HFFc6 (cell line): ENCODE results near the gene HK3. TPM values are rescaled to one million over a fixed set of nuclear protein-coding genes. Genes with fewer than 3 reads are reported as not detected.
A peak's percentile ranks its signal among the peaks of the same experiment; 100 is the strongest.

Experiments used
- DNase-seq: peaks from one replicate; pipeline ENCODE4 v3.0.0-alpha.2; 2018
- H3K27ac Mint-ChIP-seq: 2 replicates; pipeline ENCODE4 v1.8.0; 2020; ENCODE audit warnings: mild to moderate bottlenecking, mixed read lengths
- H3K27me3 Mint-ChIP-seq: 2 replicates; pipeline ENCODE4 v1.8.0; 2021; ENCODE audit warnings: mild to moderate bottlenecking, moderate library complexity, mixed read lengths; ENCODE audit not compliant: insufficient read depth
- H3K36me3 Mint-ChIP-seq: 2 replicates; pipeline ENCODE4 v1.8.0; 2021; ENCODE audit warnings: low read depth, mixed read lengths
- H3K4me1 Mint-ChIP-seq: 2 replicates; pipeline ENCODE4 v1.8.0; 2020; ENCODE audit warnings: low read depth, mixed read lengths
- H3K4me3 Mint-ChIP-seq: 2 replicates; pipeline ENCODE4 v1.8.0; 2020; ENCODE audit warnings: mild to moderate bottlenecking, moderate library complexity, mixed read lengths
- H3K9me3 Mint-ChIP-seq: 2 replicates; pipeline ENCODE4 v1.8.0; 2020; ENCODE audit warnings: mild to moderate bottlenecking, mixed read lengths
- total RNA-seq, 6 experiments: library from RNA; stranded (reverse); fragmentation: NEBNext Ultra II Directional; extraction: Animal tissue kit (Norgen Biotek cat#: 25700); gene quantifications; 2 replicates in 1 of 6; 3 replicates in 5 of 6; pipeline ENCODE4 v1.2.3, GENCODE V29; 2021
- TF ChIP-seq, protein P1 (sequence below): fragments of 200-600 bp; sonication (generic); IDR thresholded peaks from 2 replicates; pipeline ENCODE4 v1.5.0; 2021; ENCODE audit warnings: antibody characterized with exemption, mild to moderate bottlenecking

The HK3 gene
- total RNA-seq, 6 experiments from 2014 or later, result not detected

DNA sequence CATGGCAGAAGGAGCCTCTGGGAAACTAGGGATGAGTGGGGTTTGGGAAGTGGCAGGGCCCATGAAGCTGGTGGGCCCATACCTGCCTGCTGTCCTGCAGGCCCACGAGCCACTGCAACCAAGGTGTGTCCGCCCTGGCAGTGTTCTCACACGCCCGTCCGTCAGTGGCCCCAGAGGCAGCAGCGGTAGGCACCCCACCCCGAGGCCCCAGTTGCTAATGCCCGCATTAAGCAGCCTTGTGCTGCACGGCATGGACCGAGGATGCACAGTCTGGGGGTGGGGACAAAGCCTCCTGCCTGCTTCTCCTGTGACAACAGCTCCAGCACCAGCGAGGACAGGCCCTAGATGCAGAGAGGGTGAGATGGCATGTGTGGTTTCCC, 41.3 kb downstream of the HK3 start:
- H3K9me3 Mint-ChIP-seq, result no peaks in the 10 kb centered on the region
- H3K36me3 Mint-ChIP-seq, result no peaks in the 10 kb centered on the region
- H3K27me3 Mint-ChIP-seq, result peaks cover 43% of the 10 kb centered on the region
- no peak for DNase-seq
- TF ChIP-seq, protein P1, sequence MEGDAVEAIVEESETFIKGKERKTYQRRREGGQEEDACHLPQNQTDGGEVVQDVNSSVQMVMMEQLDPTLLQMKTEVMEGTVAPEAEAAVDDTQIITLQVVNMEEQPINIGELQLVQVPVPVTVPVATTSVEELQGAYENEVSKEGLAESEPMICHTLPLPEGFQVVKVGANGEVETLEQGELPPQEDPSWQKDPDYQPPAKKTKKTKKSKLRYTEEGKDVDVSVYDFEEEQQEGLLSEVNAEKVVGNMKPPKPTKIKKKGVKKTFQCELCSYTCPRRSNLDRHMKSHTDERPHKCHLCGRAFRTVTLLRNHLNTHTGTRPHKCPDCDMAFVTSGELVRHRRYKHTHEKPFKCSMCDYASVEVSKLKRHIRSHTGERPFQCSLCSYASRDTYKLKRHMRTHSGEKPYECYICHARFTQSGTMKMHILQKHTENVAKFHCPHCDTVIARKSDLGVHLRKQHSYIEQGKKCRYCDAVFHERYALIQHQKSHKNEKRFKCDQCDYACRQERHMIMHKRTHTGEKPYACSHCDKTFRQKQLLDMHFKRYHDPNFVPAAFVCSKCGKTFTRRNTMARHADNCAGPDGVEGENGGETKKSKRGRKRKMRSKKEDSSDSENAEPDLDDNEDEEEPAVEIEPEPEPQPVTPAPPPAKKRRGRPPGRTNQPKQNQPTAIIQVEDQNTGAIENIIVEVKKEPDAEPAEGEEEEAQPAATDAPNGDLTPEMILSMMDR, result no peak
- no peak overlapping the region for H3K4me3 Mint-ChIP-seq
- no peak overlapping the region for H3K27ac Mint-ChIP-seq
- H3K4me1 Mint-ChIP-seq, result no peaks in the 10 kb centered on the region

DNA sequence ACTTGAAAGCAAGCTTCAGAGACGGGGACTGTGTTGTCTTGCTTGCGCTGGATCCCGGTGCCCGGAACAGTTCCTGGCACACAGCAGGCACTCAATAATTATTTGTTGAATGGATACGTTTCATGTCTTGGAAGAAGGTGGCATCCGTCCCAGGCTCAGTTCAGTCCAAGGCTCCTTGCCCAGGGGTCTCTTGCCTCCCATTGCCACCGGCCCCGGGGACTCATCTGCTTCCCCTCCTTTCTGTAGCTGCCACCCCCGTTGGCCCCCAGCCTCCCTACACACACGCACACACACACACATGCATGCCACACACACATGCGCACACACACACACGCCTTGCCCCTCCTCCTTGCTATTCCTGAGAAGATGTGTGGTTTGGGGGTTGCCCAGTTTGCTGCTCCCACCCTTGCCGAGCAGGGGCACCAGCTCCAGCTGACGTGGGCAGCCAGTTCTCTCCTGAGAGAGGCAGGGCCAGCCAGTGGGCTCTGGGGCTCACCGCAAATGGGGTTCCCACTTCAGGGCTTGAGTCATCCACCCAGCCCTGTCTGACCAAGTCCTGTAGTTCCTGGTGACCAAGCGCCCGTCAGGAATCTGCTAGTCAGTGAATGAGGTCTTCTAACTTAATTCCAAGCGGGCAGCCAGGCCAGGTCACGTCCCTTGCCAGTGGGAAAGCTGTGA, 41.8 kb downstream of the HK3 start:
- TF ChIP-seq, protein P1, result no peak
- H3K4me3 Mint-ChIP-seq, result no peak overlapping the region
- H3K4me1 Mint-ChIP-seq, result no peaks in the 10 kb centered on the region
- peaks cover 42% of the 10 kb centered on the region for H3K27me3 Mint-ChIP-seq
- no peaks in the 10 kb centered on the region for H3K36me3 Mint-ChIP-seq
- H3K9me3 Mint-ChIP-seq, result no peaks in the 10 kb centered on the region
- H3K27ac Mint-ChIP-seq, result no peak overlapping the region
- DNase-seq, result peak; percentile 21

DNA sequence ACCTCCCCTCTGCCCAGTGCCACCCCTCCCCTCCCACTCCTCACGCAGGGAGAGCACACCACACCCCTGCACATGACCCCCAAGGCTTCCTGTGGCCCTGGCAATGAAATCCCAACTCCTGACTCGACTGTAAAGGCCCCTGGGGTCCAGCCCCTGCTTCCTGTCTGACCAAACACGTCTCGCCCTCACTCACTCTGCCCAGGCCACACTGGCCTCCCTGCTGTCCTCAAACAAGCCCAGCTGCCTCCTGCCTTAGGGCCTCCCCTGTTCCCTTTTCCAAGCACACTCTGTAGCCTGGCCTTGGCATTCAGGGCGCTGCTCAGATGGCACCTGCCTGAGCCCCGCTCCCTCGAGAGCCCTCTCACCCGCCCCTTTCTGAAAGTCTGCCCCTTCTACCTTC, 42.4 kb downstream of the HK3 start:
- H3K4me1 Mint-ChIP-seq, result no peaks in the 10 kb centered on the region
- H3K27me3 Mint-ChIP-seq, result peaks cover 42% of the 10 kb centered on the region
- no peak overlapping the region for H3K4me3 Mint-ChIP-seq
- TF ChIP-seq, protein P1, result no peak
- no peaks in the 10 kb centered on the region for H3K36me3 Mint-ChIP-seq
- H3K27ac Mint-ChIP-seq, result no peak overlapping the region
- no peak for DNase-seq
- H3K9me3 Mint-ChIP-seq, result no peaks in the 10 kb centered on the region

DNA sequence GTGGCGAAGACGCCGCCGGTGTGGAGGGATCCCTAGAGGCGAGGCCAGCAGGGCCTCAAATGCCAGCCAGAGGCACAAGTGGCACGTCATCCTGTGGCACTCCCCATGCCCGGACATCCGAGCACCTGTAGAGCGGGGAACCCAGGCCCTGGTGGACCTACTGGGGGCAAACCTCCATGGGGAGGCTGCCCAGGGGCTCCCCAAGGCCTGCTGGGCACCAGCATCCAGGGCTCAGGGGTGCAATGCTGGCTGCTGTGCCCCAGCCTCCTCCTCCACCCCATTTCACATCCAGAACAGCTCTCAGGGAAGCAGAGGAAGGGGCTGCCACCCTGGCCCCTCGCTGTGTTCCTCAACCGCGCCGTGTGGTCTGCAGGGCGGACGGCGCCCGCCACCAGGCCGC, 43.5 kb downstream of the HK3 start:
- Mint-ChIP-seq H3K27ac (no peak overlapping the region), H3K27me3 (peaks cover 40% of the 10 kb centered on the region), H3K9me3 (no peaks in the 10 kb centered on the region), H3K4me1 (no peaks in the 10 kb centered on the region), H3K36me3 (no peaks in the 10 kb centered on the region), H3K4me3 (no peak overlapping the region)
- TF ChIP-seq, protein P1, result no peak
- no peak for DNase-seq

DNA sequence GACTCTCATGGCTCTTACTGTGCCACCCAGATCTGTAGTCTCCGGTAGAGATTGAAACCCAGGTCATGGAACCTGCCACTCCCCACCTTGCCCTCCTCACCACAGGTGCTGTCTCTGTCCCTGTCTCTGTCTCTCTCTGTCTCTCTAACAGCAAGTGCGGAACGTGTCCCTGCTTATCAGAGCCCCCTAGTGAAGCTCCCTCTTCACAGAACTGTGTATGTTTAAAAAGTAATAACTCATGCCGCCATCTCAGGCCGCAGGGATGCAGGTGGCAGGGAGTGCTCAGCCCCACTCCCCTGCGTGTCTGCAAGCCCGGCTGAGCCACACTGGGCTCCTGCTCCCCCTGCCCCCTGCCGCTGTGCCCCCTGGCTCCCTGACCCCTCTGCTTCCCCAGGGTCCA, 45.0 kb downstream of the HK3 start:
- no peaks in the 10 kb centered on the region for H3K4me1 Mint-ChIP-seq
- TF ChIP-seq, protein P1, result no peak
- H3K27me3 Mint-ChIP-seq, result peaks cover 45% of the 10 kb centered on the region
- H3K36me3 Mint-ChIP-seq, result no peaks in the 10 kb centered on the region
- H3K27ac Mint-ChIP-seq, result no peak overlapping the region
- no peak overlapping the region for H3K4me3 Mint-ChIP-seq
- H3K9me3 Mint-ChIP-seq, result no peaks in the 10 kb centered on the region
- DNase-seq, result no peak
